SKM-1 treated with dmso at 0.1 percent for 144 hours (cell line): ENCODE data around the gene TRAIP.
A peak's percentile ranks its signal among the peaks of the same experiment; 100 is the strongest.
"Not testable (repeated sequence)": the region's sequence is repeated elsewhere in the genome, so short reads cannot be mapped to it uniquely, and the experiment has no call there.

Experiments
- DNase-seq: peaks from one replicate; lab custom pipeline; 2025; ENCODE audit not compliant: unreplicated experiment; lab: John Stamatoyannopoulos, UW

The TRAIP gene

GRCh38 chr3:49793486-49794085, 62.8 kb downstream of the TRAIP start:
- DNase-seq = no peak

GRCh38 chr3:49792371-49793150, 63.8 kb downstream of the TRAIP start:
- no peak for DNase-seq

- no peak for DNase-seq
Observed at GRCh38 chr3:49791571-49791970, 64.8 kb downstream of the TRAIP start.

DNA sequence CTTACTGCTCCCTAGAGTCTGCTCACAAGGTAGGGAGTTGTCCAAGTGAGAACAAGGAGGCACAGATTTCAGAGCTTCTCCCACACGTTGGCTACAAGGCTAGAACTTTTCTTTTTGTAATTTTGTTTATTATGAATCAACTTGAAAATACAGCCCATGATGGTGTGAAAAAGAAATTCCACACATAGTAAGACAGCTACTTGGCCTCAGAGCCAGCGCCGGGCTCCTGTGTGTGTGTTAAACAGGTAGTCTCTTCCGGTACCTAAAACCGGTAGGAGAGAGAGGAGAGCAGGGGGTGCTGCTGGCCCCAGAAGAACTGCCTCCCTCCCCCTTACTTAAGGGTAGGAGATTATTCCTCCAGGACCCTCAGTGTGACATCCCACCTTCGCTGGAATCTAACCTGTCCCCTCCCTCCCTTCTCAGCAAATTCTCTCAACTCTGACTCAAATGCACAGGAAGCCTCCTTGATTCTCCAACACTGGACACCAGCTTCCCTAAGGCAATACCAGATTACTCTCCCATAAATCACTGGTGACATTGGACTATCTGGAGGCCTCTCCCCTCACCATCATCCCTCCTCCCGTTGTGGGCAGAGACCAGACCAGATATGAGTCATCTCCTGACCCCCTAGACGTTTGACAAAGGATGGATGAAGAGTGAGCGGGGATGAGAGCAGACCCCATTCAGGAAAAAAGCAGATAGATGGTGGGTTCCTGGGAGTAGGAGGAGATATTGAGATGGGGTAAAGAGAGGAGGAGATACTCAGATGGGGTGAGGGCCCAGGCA, 65.5 kb downstream of the TRAIP start:
- no peak for DNase-seq

DNA sequence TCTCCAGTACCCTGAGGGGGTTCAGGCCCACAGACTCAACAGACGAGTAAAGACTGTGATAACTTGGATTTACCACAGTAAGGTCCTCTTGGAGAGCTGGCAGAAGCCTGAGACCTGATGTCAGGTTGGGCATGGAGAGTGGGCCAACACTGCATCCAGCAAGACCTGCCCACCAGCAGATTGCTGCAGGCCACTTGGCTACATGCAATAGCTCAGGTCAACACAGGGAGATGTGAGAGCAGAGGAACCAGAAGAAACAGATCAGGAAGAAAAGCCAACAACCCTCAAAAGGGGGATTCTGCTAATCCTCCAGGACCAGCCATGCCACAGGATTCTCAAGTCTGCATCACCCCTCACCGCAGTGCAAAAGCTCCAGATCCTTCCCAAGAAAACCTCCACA, 68.3 kb downstream of the TRAIP start:
- no peak for DNase-seq

- DNase-seq = no peak
Observed at GRCh38 chr3:49787536-49787935, 68.8 kb downstream of the TRAIP start.

DNA sequence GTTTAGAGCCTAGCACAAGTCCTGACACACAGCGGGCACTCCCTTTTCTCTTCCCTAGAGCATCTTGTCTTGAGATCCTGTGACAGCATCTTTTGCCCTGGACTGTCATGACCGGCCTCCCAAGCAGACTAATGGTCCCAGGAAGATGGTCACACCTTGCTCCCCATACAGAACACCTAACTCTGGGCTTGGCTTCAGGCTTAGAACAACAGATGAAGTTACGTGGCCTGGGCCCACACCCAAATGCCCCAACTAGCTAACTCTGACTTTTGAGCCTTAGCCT, 69.2 kb downstream of the TRAIP start:
- DNase-seq = no peak

GRCh38 chr3:49786357-49787181, 69.8 kb downstream of the TRAIP start, which contains the start of gene IP6K1:
Gene IP6K1, minus strand, starts transcription at chr3:49786542. Its CDS starts 38,502 bp downstream, at chr3:49748040.
- DNase-seq = peak; percentile 99

DNA sequence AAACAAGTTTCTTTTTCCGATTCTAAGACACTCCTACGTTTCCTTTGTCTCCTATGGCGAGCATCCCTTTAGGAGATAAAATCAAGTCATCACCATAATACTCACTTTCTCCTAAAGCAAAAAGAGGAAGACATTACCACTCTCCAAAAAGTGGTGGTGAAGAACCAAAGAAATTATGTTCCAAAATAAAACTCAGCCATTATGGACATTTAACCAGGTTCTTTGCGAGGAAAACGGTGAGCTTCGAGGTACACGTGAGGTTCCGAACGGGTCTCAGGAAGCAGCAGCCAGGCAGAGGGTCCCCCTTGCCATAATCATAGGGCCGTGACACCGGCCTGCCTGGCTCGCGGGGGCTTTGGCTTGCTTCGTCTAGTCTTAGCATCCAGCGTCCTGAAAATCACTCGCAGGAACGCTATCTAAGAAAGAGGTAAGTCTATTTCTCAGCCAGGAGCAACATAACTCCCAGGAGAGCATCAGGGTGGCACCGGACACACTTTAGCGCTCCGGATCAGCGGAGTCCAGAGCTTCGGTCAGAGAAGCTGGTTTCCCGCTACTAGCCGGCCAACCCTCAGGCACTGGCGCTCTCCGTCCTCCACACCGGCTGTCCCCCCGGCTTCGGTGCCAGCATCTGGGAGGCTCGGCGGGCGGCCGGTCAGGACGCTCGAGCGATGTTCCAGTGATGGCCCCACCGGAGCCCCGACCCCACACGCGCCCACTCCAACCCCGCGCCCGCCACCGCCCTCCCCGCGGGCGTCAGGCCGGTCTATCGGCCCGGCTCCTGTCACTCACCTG, 70.6 kb downstream of the TRAIP start:
- DNase-seq = no peak

GRCh38 chr3:49782277-49782676, 74.1 kb downstream of the TRAIP start:
- DNase-seq = not testable (repeated sequence)

GRCh38 chr3:49781415-49782199, 74.8 kb downstream of the TRAIP start:
- no peak for DNase-seq

DNA sequence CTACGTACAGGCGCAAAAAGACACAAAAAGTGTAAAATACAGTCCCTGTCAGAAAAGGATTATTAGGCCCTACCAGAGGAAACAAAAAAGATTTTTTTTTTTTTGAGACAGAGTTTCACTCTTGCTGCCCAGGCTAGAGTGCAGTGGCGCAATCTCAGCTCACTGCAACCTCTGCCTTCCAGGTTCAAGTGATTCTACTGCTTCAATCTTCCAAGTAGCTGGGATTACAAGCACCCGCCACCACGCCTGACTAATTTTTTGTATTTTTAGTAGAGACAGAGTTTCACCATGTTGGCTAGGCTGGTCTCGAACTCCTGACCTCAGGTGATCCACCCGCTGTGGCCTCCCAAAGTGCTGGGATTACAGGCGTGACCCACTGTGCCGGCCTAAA, 75.4 kb downstream of the TRAIP start:
- not testable (repeated sequence) for DNase-seq

- DNase-seq = no peak
Observed at GRCh38 chr3:49780080-49780974, 76.0 kb downstream of the TRAIP start.

- no peak for DNase-seq
Observed at GRCh38 chr3:49779358-49780079, 76.8 kb downstream of the TRAIP start.
